HEK293T (cell line): ENCODE measurements around the gene MUC20.

Experiments used
- ARNT ChIP-seq: fragments of 450-650 bp; IDR thresholded peaks from 2 replicates; pipeline ENCODE4 v1.6.1; 2017; ENCODE audit warnings: mild to moderate bottlenecking
- BHLHE40 ChIP-seq: fragments of 450-650 bp; IDR thresholded peaks from 2 replicates; pipeline ENCODE4 v1.6.1; 2016; ENCODE audit warnings: mild to moderate bottlenecking, moderate library complexity, borderline replicate concordance
- CTBP1 ChIP-seq: fragments of 450-650 bp; IDR thresholded peaks from 2 replicates; pipeline ENCODE4 v1.6.1; 2016; ENCODE audit warnings: borderline replicate concordance
- ELF4 ChIP-seq: fragments of 450-650 bp; IDR thresholded peaks from 2 replicates; pipeline ENCODE4 v1.6.1; 2017; ENCODE audit warnings: antibody characterized with exemption
- FOXK2 ChIP-seq: fragments of 450-650 bp; IDR thresholded peaks from 2 replicates; pipeline ENCODE4 v1.6.1; 2016; ENCODE audit warnings: mild to moderate bottlenecking
- FOXM1 ChIP-seq: fragments of 450-650 bp; IDR thresholded peaks from 2 replicates; pipeline ENCODE4 v1.6.1; 2017; ENCODE audit warnings: mild to moderate bottlenecking, borderline replicate concordance
- L3MBTL2 ChIP-seq: fragments of 450-650 bp; conservative IDR thresholded peaks from 2 replicates; pipeline ENCODE4 v1.6.1; 2016; ENCODE audit warnings: mild to moderate bottlenecking
- LEF1 ChIP-seq: fragments of 450-650 bp; IDR thresholded peaks from 2 replicates; pipeline ENCODE4 v1.6.1; 2017; ENCODE audit warnings: mild to moderate bottlenecking, borderline replicate concordance
- NFRKB ChIP-seq: fragments of 450-650 bp; IDR thresholded peaks from 2 replicates; pipeline ENCODE4 v1.6.1; 2016; ENCODE audit warnings: mild to moderate bottlenecking, moderate library complexity
- PKNOX1 ChIP-seq: fragments of 450-650 bp; IDR thresholded peaks from 2 replicates; pipeline ENCODE4 v1.6.1; 2016
- SP1 ChIP-seq: fragments of 450-650 bp; IDR thresholded peaks from 2 replicates; pipeline ENCODE4 v1.6.1; 2017
- SUZ12 ChIP-seq: fragments of 450-650 bp; IDR thresholded peaks from 2 replicates; pipeline ENCODE4 v1.6.1; 2016; ENCODE audit warnings: mild to moderate bottlenecking
- TARDBP ChIP-seq: fragments of 450-650 bp; IDR thresholded peaks from 2 replicates; pipeline ENCODE4 v1.6.1; 2016
- ZNF384 ChIP-seq: fragments of 450-650 bp; IDR thresholded peaks from 2 replicates; pipeline ENCODE4 v1.6.1; 2016

GRCh38 chr3:195704433-195704999 is 16.3 kb upstream of the MUC20 start:
- TF ChIP-seq SP1 (no peak), BHLHE40 (no peak), FOXK2 (no peak), LEF1 (no peak), FOXM1 (no peak), SUZ12 (no peak), ELF4 (no peak), NFRKB (no peak), PKNOX1 (no peak), CTBP1 (no peak), TARDBP (no peak), ARNT (no peak), ZNF384 (no peak), L3MBTL2 (no peak)
